ENCODE data around the gene OR2A12.

- TF ChIP-seq POLR2A (IDR thresholded peaks at IDR 0.05; ENCODE audit: low read length) (no peak), GATA1 (IDR thresholded peaks at IDR 0.05; ENCODE audit: low read depth, low read length) (no peak)
Measured at GRCh38 chr7:144090667-144091066, 4.6 kb downstream of the OR2A12 start.

All from erythroblast (primary cell).